H1 (cell line): ENCODE data around the gene ZNF451. TPM values are rescaled to one million over a fixed set of nuclear protein-coding genes. Genes with fewer than 3 reads are reported as not detected.

Source experiments
- ASH2L ChIP-seq: fragments of 200-600, 300-600 bp; sonication (generic); IDR thresholded peaks from one replicate; pipeline ENCODE4 v1.7.1; 2017; ENCODE audit warnings: low read length
- BACH1 ChIP-seq: IDR thresholded peaks from 2 replicates; pipeline ENCODE4 v1.6.1; 2012; ENCODE audit warnings: low read length, improper control_type of control experiment
- CHD7 ChIP-seq: fragments of 300-600 bp; sonication (generic); IDR thresholded peaks from 2 replicates; pipeline ENCODE4 v1.7.1; 2012; ENCODE audit warnings: low read length, moderate library complexity, mild to moderate bottlenecking, inconsistent platforms; ENCODE audit not compliant: insufficient replicate concordance
- HDAC6 ChIP-seq: IDR thresholded peaks from one replicate; pipeline ENCODE4 v1.7.1; 2012; ENCODE audit warnings: low read depth, mild to moderate bottlenecking, inconsistent platforms, low read length, moderate library complexity
- NRF1 ChIP-seq: IDR thresholded peaks from 2 replicates; pipeline ENCODE4 v1.6.1; 2011; ENCODE audit warnings: mild to moderate bottlenecking, low read depth, low read length, improper control_type of control experiment
- RFX5 ChIP-seq: IDR thresholded peaks from 2 replicates; pipeline ENCODE4 v1.6.1; 2011; ENCODE audit warnings: low read depth, low read length, improper control_type of control experiment, borderline replicate concordance
- SIRT6 ChIP-seq: IDR thresholded peaks from one replicate; pipeline ENCODE4 v1.7.1; 2012; ENCODE audit warnings: low read length, inconsistent platforms
- SIX5 ChIP-seq: IDR thresholded peaks from 2 replicates; pipeline ENCODE4 v1.6.1; 2011; ENCODE audit warnings: mild to moderate bottlenecking, low read depth, low read length
- SRF ChIP-seq: IDR thresholded peaks from 2 replicates; pipeline ENCODE4 v1.6.1; 2011; ENCODE audit warnings: mild to moderate bottlenecking, low read depth, low read length, moderate library complexity
- ZNF274 ChIP-seq: IDR thresholded peaks from 2 replicates; pipeline ENCODE4 v1.7.0; 2012; ENCODE audit warnings: low read length, borderline replicate concordance; ENCODE audit errors: extremely low read depth
- polyA plus RNA-seq, 7 experiments: library from polyadenylated mRNA; depleted of rRNA in 3 of 7; stranded (reverse) in 5 of 7; unstranded in 2 of 7; fragments of >200 nt in 5 of 7; fragments of 200-250 nt in 2 of 7; gene quantifications; 1 replicate in 5 of 7; 2 replicates in 1 of 7; 4 replicates in 1 of 7; pipeline versions ENCODE4 v1.2.1 to v1.2.3, GENCODE V29; 2011 to 2013; ENCODE audit warnings: missing spikeins in 2 of 7, mixed read lengths in 2 of 7
- total RNA-seq: library from RNA; stranded (reverse); fragmentation: NEBNext Ultra II Directional; extraction: Animal tissue kit (Norgen Biotek cat#: 25700); gene quantifications from 2 replicates; pipeline ENCODE4 v1.2.1, GENCODE V29; 2021

ZNF451 gene
- total and polyA plus RNA-seq, 2 of the 8 experiments (the other 6 are each of a cell fraction or from before 2014, with no cell fraction given) = 10.7 to 56.8 TPM

GRCh38 chr6:57177545-57178265 is 87.7 kb downstream of the ZNF451 start (continued):
- no peak for TF ChIP-seq CHD7
- no peak for TF ChIP-seq RFX5
- TF ChIP-seq SRF = no peak
- TF ChIP-seq ASH2L = no peak
- no peak for TF ChIP-seq SIRT6
- TF ChIP-seq HDAC6 = no peak
- TF ChIP-seq SIX5 = no peak
- no peak for TF ChIP-seq BACH1
- TF ChIP-seq ZNF274 = no peak
- TF ChIP-seq NRF1 = no peak
